ENCODE data around the gene SLAMF7.

Gene SLAMF7

GRCh38 chr1:160747717-160748116, 8.7 kb downstream of the SLAMF7 start:
- peak; percentile 18 to 45 (median 37) for DNase-seq

GRCh38 chr1:160748181-160748877, 9.3 kb downstream of the SLAMF7 start:
- DNase-seq = peak; percentile 59 to 71 (median 60)

GRCh38 chr1:160748878-160749269, 9.8 kb downstream of the SLAMF7 start:
- peak; percentile 62 to 85 (median 81) for DNase-seq

- peak in 1 of 3 donors; percentile 39 for DNase-seq
Observed at GRCh38 chr1:160750608-160751007, 11.6 kb downstream of the SLAMF7 start.

- DNase-seq = peak in 1 of 3 donors; percentile 12
Observed at GRCh38 chr1:160752406-160752805, 13.4 kb downstream of the SLAMF7 start.

GRCh38 chr1:160752924-160753323, 13.9 kb downstream of the SLAMF7 start:
- peak in 1 of 3 donors; percentile 25 for DNase-seq

- DNase-seq = peak; percentile 35 to 56 (median 52)
Observed at GRCh38 chr1:160753594-160753993, 14.5 kb downstream of the SLAMF7 start.

- peak in 2 of 3 donors; percentile 53 to 69 for DNase-seq
Observed at GRCh38 chr1:160755461-160755860, 16.4 kb downstream of the SLAMF7 start.

- peak; percentile 64 to 73 (median 68) for DNase-seq
Observed at GRCh38 chr1:160755911-160756848, 17.1 kb downstream of the SLAMF7 start.

- DNase-seq = peak; percentile 48 to 67 (median 50)
Observed at GRCh38 chr1:160756849-160757201, 17.8 kb downstream of the SLAMF7 start.

- peak in 1 of 3 donors; percentile 25 for DNase-seq
Observed at GRCh38 chr1:160758521-160758920, 19.5 kb downstream of the SLAMF7 start.

- DNase-seq = no peak
Observed at GRCh38 chr1:160759740-160760139, 20.7 kb downstream of the SLAMF7 start.

- DNase-seq = peak; percentile 35 to 56 (median 35)
Observed at GRCh38 chr1:160761046-160761445, 22.0 kb downstream of the SLAMF7 start.

GRCh38 chr1:160761886-160762285, 22.8 kb downstream of the SLAMF7 start:
- no peak for DNase-seq

GRCh38 chr1:160763993-160764392, 24.9 kb downstream of the SLAMF7 start:
- no peak for DNase-seq

GRCh38 chr1:160767395-160768294, 28.6 kb downstream of the SLAMF7 start:
- DNase-seq = peak; percentile 76 to 89 (median 81)

- peak; percentile 89 to 91 (median 91) for DNase-seq
Observed at GRCh38 chr1:160768295-160768657, 29.2 kb downstream of the SLAMF7 start.

- DNase-seq = peak in 2 of 3 donors; percentile 25 to 69
Observed at GRCh38 chr1:160772331-160772730, 33.3 kb downstream of the SLAMF7 start.

GRCh38 chr1:160773093-160773492, 34.0 kb downstream of the SLAMF7 start:
- DNase-seq = peak; percentile 49 to 77 (median 54)

GRCh38 chr1:160774886-160775719, 36.1 kb downstream of the SLAMF7 start:
- DNase-seq = peak in 1 of 3 donors; percentile 36

- no peak for DNase-seq
Observed at GRCh38 chr1:160776178-160776577, 37.1 kb downstream of the SLAMF7 start.

Data from suppressor macrophage treated with lipopolysaccharide for 1 hour (primary cell).